GM12873 (cell line): ENCODE data around the gene KCNH1.

ENCODE experiments used
- TF ChIP-seq, protein P1 (sequence below): IDR thresholded peaks from 2 replicates; pipeline ENCODE4 v1.5.1; 2012; ENCODE audit warnings: low read depth, mild to moderate bottlenecking, moderate library complexity, low read length, control low read depth; ENCODE audit not compliant: insufficient read depth; ENCODE audit errors: missing control alignments

KCNH1 gene

DNA sequence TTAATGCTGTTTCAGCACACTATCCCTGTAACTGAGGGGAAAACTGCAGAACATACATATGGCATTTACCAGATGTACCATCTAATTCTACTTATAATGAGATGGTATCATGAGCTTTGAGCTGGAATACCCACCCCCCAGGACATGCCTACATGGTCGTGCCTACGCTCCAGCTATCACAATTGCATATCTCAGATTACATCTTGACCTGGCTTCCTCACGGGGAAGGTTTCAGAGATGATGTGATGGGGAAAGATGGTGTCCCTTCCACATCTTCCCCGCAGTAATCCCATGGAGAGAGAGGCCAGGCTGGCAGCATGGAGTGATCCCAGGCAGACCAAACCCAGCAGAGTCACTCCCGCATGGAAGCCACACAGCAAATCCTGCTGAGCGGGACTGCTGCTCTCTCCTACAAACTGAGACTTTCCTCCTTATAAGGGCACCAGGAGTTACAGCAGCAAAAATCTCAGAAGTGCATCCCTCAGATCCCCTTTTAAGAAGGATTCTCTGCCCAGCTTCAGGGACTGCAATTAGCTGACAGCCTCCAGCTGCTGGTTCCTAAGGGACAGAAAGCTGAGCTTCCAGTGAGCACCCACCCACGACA is 67.1 kb downstream of the KCNH1 start:
- TF ChIP-seq, protein P1, sequence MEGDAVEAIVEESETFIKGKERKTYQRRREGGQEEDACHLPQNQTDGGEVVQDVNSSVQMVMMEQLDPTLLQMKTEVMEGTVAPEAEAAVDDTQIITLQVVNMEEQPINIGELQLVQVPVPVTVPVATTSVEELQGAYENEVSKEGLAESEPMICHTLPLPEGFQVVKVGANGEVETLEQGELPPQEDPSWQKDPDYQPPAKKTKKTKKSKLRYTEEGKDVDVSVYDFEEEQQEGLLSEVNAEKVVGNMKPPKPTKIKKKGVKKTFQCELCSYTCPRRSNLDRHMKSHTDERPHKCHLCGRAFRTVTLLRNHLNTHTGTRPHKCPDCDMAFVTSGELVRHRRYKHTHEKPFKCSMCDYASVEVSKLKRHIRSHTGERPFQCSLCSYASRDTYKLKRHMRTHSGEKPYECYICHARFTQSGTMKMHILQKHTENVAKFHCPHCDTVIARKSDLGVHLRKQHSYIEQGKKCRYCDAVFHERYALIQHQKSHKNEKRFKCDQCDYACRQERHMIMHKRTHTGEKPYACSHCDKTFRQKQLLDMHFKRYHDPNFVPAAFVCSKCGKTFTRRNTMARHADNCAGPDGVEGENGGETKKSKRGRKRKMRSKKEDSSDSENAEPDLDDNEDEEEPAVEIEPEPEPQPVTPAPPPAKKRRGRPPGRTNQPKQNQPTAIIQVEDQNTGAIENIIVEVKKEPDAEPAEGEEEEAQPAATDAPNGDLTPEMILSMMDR, result no peak

DNA sequence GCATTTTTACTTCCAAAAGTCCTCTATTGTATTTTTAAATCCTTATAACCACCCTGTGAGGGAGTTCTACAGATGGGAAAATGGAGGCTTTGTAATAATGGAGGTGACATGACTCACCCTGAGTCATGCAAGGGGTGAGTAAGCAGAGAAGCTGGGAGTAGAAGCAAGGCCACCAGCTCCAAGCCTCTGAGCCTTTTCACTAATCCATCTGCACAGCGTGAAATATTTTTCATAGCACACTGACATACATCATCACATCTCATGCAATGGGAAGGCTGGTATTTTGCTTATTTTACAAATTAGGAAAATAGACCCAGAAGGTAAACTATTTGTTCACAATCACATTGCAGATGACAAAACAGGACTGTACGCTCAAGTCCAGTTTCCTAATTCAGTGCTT is 96.9 kb downstream of the KCNH1 start:
- TF ChIP-seq, protein P1, result no peak

DNA sequence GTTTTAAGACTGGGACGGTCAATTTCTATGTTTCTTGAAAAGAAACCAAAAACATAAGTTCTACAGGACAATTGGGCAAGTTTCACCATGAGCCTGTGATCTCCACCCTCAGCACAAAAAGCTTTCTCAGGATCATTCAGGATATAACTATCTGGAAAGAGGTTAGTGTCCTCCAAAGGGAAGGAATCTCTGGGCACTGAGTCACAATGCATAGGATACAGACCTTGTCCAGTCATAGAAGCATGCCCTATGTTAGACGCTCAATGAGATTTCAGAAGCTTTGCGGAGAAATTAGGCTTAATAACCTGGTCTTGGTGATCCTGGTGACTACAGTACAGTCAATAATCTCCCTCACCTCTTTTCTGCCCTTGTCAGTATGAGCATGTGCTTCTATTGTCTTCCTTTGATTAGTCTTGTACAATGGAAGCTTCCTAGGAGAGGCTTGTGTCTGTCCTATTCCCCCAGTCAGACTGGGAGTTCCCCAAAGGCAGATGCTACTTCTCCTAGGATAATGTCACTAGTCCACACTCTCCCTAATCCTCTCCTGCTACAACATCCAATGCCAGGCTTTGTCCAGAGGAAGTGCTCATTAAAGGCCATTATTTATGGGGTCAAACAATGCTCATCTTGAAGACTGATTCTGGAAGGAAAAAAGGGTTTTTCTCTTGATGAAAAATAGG is 97.4 kb downstream of the KCNH1 start:
- TF ChIP-seq, protein P1, result no peak

DNA sequence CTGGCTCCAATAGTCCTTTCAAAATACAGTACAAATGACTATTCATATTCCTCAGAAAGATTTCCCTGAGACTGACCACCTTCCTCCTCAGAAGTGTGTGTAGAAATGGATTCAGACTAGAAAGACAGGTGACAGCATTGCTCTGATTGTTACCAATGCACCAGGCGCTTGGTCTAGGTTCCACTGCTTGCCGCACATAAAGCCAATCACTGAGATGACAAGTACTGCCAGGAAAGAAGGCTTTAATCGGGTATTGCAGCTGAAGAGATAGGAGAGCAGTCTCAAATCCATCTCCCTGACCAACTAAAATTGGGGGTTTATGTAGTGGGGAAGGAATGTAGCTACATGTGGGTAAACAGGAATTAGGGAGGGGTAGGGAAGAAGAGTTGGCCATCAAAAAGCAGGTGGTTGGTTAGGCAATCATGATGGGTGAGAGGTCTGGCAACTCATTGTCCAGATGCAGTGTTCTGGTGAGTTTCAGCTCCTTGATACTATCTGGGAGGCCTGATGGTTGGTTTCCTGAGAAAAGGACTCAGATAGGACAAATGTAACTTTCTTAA is 98.0 kb downstream of the KCNH1 start:
- TF ChIP-seq, protein P1, result no peak

DNA sequence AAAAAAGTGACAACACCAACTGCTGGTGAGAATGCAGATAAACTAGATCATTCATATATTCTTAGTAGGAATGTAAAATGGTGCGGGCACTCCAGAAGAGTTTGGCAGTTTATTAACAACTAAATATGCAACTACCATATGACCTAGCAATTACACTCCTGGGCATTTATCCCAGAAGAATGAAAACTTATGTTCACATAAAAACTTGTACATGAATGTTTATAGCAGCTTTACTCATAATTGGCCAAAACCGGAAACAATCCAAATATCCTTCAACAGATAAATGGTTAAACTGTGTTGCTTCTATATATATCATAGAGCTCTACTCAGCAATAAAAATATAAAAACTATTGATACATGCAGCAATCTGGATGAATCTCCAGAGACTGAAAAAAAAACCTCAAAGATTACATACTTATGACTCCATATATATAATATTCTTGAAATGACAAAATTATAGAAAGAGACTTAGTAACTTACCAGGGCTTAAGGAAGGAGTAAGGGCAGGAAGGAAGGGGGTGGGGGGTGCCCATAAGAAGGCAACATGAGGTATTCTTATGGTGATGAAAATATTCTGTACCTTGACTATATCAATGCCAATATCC is 99.9 kb downstream of the KCNH1 start:
- TF ChIP-seq, protein P1, result no peak

DNA sequence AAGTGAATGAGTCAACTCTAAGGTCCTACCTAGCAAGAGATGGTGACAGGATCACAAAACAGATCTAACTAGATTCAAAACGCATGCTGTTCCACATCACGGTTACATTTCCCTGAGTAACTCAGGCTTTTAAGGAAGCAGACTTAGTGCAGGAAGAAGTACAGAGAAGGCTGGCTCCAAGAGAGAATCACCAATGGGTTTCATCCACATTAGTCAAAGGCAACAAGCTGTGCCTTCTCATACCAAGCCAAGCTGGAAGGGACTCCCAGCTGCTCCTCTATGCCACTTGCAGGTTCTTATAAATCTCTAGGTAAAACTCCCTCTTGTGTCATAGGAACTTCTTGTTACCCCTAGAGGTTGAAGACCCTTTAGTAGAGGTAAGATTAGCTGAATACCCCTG is 109.0 kb downstream of the KCNH1 start:
- TF ChIP-seq, protein P1, result no peak

DNA sequence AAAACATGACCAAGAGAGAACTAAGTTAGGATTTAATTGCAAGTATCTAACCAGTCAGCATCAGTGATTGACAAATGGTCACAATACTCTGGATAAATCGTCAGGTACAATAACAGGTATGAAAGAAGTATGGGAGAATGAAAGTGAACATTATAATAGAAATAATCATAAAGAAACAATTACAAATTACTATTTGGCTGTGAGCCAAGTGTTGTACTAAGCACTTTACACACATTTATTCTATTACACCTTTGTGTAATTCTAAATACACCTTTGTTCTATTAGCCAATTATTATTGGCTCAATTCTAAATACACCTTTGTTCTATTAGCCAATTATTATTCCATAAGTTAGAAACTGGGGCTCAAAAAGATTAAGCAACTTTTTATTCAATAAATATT is 114.7 kb downstream of the KCNH1 start:
- TF ChIP-seq, protein P1, result no peak
